Stimulated activated naive CD4-positive, alpha-beta T cell (primary cell): Measurements from ENCODE around the gene MADD.

Source experiments
- DNase-seq, 6 experiments: peaks; one replicate each; lab custom pipeline; 2025; lab: John Stamatoyannopoulos, UW

MADD gene

DNA sequence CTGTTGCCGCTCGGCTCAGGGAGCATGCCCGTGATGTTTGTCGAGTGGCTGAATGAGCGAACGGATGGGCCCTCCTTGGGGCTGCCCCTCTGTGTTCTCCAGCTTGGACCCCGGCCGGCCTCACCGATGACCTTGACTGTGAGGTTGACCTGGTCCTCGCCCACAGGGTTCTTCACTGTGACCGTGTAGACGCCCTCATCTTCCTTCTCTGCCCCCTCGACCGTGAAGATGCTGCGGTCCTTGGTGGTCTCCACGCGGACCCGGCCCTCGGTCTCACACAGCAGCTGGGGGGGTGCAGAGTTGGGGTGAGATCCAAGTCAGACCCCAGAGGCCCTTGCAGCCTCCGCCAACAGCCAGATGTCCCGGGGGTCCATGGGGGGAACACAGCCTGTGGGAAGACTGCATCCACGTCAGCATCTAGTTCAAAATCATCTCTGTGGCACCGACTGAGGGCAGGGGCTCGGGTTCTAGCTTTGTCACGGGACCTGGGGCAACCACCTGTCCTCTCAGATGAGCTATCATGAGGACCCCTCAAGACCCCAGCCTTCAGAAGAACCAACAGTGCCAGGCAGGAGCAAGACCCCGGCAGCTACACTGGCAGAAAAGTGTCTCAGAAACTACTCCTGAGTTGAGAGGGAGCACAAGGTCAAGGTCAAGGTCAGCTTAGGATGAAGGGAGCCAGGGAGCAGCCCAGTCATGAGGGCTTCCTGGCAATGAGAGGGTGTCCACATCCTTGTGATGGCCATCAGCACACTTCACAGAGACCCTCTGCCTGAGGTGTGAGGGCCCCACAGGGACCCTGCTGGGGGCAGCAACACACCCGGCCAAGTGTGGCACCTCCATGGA lies 68.7 kb downstream of the MADD start:
- no peak for DNase-seq

DNA sequence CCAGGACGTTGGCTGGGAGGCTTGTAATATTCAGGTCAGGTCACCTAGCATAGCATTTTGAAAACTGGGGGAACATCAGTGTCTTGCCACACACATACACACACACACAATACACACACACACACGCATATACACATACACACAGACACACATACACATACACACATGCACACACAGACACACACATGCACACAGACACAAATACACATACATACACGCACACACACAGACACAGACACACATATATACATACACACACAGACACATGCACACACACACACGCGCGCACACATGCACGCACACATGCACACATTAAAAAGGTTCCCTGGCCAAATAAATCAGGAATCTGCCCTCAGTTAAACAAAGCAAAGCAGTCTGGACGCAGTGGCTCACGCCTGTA lies 70.1 kb downstream of the MADD start:
- DNase-seq: no peak

DNA sequence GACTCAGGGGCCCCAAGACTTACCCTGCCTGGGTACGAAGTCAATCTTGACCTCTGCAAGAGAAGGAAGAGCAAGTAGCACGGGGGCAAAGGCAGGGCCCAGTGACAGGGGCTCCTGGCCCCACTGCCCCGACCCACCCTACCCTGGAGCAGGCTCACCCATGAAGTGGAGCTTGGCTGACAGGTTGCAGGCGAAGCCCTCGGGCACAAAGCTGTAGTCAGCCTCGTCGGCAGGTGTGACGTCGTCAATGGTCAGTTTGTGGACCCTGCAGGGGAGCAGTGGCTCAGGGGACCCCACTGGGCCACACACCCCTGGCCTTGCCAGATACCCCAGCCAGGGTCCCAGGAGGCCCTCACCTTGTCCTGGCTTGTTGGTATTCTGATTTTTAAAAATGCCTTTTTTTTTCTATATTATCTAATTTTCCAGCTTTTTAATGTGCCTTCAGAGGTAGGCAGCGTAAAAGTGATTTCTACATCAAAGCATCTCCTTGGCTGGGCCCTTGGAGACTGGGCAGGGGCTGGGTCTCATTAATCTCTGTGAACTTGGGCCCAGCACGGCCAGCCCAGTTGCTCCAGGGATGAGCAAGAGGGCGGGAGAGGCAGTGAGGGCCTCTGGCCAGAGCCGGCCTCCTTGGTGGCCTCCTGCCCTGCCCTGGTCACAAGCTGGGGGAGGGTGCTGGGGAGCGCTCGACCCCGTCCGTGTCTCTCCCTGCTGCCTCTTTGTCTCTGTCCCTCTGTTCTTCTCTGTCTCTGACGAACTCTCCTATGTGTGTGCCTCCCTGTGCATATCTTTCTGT lies 71.2 kb downstream of the MADD start:
- DNase-seq: no peak

DNA sequence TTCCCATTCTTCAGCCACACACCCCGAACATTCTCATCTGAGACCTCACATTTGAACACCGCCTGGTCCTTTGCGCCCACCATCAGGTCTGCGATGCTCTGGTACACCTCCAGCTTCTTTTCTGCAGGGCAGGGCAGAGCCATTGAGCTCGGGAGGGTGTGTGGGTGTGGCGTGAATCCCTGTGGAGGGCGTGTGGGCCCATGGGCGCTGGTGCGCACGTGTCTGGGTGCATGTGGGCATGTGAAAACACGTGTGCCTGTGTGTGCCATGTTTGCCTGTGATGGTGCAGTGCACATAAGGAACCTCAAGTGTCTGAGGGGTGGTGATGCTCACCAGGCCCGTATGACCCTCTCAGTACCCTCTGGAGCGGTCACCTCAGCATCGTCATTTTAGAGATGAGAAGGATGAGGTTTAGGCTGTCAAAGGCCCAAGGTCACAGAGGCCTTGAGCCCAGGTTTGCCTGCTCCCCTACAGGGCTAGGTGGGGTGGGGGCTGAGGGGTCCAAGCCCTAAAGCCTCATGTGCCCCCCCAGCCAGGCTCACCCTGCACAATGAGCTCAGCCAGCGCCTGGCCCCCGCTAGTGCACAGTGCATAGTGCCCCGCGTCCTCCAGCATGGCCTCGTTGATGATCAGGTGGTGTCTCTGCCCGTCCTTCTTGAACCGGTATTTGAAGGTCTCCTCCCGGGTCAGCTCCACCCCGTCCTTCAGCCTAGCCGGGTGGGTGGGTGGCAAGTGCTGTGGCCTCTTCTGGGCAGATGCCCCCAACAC lies 72.3 kb downstream of the MADD start:
- DNase-seq: no peak

DNA sequence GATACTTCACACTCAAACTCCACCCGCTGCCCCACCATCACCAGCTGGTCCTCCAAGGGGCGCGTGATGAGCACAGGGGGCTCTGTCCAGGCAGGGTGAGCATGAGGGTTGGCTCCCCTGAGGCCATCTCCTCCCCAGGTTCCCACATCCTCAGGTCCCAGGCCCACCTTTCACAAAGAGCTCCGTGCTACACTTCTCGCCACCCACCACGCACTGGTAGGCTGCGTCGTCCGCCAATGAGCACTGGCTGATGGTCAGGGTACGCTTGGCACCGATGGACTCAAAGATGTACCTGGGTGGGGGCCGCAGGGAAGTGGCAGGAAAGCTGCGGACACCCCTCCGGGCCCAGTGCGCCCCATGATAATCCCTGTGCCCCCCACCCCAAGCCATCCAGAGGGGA lies 72.9 kb downstream of the MADD start:
- DNase-seq: no peak

DNA sequence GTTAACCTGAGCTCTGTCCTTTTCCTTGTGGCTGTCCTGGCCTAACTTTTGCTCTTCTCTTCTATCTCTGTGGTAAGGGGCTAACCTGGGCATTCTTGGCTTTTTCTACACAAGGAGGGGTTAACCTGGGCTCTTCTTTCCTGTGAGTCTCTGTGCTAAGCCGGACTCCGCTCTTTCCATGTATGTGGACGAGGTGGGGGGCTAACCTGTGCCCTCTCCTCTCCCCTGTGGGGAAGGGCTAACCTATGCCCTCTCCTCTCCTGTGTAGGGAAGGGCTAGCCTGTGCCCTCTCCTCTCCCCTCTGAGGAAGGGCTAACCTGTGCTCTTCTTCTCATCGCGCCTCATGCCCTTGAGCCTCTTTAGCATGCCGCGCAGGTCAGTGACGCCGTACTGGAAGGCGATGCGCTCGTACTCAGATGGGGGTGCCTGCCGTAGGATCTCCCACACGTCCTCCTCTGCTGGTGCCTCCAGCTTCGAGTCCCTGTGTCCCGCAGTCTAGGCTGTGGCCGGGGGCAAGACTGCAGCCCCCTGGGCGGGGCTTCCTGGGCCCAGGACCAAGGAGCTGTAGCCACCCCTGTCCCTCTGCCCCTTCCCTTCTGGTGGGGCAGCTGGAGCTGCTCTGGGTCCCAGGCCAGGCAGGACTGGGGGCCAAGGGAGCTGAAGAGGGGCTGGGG lies 76.1 kb downstream of the MADD start:
- no peak for DNase-seq

DNA sequence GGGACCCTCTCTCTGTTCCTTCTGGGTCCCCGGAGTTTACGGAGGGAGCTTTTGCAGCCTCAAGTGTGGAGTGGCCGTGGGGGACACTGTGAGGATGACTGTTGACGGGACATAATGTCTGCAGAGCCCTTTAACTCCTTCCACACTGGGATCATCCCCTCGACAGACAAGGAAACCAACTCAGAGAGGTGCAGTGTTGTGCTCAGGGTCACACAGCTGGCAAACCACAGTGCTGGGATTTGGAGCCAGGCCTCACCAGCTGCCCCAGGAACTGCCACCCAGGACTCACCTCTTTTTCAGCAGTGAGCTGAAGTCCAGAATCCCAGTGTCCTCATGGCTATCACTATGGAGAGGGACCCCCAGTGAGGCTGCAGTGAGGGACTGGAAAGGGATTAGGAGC lies 77.2 kb downstream of the MADD start:
- DNase-seq: no peak

DNA sequence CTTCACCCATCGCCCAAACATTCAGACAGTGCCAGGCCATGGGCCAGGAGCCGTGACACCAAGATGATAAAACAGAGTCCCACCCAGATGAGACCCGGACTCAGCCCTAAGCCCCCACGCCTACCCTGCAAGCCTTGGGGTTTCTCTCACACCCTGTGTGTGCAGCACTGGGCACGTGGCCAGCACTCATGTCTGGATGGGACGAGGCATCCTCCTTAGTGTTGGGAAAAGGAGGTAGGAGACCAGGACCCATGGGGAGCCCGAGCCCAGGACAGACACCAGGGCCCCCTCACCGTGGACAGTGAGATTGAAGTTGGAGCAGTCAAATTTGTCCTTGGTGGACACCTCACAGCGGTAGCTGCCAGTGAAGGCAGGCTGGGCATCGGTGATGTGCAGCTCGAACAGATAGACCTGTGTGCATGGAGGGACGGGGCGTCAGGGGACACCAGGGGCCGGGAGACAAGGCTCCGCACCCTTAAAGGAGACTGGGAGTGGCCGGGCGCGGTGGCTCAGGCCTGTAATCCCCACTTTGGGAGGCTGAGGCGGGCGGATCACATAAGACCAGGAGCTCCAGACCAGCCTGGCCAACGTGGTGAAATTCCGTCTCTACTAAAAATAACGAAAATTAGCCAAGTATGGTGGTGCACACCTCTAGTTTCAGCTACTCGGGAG lies 78.3 kb downstream of the MADD start:
- DNase-seq: no peak

DNA sequence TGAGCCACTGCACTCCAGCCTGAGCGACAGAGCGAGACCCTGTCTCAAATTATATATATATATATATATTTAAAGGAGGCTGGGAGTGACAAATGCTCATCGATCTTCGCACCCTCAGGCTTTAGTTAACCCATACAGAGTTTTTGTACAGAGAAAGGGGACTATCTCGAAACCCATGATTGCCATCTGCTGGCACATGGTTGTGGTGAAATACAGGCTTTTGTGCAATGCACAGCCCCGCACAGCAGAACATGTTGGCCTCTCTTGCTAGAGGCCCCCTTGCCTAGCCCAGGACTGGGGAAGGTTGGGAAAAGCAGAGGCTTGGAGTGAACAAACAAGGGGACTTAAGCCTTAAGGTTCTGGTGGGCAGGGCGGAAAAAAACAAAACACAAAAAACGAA lies 78.9 kb downstream of the MADD start:
- no peak for DNase-seq

DNA sequence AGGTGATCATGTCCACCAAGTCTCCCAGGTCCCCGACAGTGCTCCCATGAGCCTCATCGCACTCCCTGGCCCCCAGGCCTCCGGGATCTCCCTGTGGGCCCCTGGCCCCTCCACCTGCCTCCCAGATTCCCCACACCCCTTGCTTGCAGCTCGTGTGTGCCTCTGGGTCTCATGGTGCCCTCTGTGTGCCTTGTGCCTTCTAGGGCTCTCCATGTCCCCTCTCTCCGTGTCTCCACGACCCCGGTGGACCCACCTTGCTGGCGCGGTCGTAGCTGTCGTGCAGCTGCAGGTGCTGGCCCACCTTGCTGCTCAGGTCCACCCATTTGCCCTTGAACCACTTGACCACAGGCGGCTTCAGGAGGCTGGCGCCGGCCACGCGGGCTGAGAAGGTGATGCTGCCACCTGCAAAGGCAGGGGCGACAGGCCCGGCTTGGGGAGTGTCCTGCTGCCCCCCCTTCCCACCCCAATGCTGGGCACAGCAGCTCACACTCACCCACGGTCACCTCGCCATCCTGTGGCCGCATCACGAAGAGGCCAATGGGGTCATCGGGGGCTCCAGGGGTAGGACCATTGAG lies 79.7 kb downstream of the MADD start:
- no peak for DNase-seq

DNA sequence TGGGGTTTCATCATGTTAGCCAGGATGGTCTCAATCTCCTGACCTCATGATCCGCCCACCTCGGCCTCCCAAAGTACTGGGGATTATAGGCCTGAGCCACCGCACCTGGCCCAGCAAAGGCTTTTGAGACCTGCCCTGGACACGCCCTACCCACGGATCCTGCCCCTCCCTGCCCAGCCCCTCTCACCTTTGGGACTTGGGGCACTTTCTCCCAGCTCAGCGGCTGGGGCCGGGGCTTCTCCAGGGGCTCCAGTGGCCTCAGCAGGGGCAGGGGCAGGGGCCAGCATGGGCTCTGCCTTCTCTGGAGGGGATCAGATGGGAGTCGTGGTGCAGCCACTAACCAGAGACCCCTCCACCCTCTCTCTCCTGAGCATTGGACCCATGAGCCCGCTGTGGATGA lies 80.4 kb downstream of the MADD start:
- DNase-seq: no peak

DNA sequence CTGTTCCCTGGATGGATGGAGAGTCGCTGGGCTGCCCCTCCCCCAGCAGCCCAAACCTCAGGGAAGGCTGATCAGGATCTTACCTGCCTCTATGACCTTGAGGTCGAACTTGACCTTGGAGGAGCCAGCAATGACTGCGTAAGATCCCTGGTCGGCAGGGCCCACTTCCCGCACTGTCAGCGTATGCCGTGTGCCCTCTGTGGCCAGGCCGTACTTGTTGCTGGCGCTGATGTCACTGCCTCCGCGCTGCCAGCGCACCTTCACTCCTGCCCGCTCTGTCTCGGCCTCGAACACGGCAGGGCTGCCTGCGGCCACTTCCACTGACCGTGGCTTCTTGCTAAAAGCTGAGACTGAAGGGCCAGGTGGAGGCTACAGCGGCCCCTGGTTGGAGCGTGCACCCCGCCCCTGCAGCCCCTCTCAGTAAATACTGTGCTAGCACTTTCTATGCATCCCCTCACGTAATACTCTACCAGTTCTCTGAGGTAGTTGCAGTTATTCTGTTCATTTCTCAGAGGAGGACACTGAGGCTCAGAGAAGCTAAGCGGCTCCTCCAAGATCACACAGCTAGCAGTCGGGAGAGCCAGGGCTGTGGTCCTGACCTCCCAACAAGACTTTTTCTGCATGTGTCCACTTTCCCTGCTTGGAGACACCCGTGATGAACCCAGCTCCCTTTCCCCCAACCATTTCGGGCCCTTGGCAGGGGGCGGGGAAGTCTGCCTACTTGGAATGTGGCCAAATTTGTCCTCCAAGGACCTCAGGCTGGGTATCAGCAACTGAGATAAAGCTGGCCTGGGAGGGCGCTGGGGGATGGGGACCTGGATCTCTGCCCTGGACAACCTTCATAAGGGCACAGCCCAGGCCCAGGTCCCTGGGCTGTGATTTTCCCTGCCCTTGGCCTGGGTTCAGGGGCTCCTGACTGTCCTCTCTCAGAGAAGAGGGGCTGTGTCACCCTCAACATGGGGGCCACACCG lies 81.5 kb downstream of the MADD start:
- DNase-seq: no peak

DNA sequence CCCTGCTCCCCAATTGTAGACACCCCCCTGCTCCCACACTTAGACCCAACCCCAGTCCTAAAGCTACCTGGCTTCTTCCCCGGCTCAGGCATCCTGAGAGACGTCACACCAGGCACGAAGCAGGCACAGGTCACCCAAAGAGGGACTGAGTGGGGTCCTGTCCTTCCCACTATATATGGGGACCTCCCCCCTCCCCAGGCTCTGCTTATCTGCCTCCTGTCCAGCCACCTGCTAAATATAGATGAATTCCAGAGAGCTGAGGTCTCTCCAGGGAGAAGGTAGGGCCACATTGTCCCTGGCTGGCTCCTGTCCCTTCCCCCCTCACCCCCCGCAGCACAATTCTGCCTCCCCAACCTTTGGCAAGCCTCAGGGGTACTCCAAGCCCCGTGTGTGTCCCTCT lies 82.6 kb downstream of the MADD start, which contains the start of gene MYBPC3:
TSS of gene MYBPC3 (minus strand) at position 147 of the 400 bp plus-strand sequence. CDS start at position 92, 55 bp downstream.
- no peak for DNase-seq

DNA sequence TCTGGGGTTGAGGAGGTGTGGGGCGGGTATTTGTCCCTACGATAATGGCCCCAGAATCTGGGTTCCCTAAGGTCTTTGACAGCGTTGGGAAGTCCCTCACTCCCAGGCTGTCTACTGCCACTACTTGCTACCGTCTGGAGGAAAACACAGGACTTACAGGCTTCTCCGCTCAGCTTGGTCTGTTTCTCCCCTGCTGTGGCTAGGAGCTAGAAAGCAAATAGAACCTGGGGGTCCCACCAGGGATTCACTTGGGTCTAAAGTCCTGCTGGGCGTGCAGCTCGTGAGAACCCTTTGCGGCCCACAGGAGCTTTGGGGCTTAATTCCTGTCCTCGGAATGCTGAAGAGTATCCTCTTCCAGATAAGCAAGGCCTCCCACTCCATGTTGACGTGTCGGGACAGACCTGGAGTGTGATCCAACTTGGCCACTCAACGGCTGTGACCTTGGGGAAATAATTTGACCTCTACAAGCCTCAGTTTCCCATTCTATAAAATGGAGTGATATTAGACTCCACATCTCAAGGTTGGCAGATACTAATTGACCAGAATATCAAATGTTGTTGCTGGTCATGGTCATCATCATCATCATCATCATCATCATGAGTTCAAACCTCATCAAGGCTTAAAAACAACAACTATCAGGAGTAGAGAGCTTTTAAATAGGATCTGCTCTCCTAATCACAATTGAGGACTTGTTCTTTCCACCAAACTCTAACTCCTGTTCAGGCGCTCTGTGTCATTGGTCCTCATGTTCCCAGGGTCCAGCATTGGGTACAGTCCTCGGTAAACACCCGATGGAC lies 84.2 kb downstream of the MADD start:
- DNase-seq: no peak

DNA sequence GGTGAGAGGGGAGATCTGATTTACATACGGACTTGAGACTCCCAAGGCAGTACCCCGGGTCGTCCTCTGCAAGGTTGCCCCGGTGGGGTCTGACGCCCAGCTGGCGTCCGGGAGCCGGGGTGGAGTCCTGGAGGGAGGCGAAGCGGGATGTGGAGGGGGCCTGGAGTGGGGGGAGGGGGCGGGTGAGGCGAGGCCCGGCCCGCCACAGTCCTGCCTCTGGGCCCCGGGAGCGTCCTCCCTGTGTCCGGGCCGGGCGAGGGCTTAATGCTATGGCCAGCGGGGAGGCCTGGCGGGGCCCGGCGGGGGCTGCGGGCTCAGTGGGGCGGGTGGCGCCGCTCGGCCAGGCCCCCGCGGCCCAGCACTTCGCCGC lies 85.0 kb downstream of the MADD start:
- DNase-seq: no peak

DNA sequence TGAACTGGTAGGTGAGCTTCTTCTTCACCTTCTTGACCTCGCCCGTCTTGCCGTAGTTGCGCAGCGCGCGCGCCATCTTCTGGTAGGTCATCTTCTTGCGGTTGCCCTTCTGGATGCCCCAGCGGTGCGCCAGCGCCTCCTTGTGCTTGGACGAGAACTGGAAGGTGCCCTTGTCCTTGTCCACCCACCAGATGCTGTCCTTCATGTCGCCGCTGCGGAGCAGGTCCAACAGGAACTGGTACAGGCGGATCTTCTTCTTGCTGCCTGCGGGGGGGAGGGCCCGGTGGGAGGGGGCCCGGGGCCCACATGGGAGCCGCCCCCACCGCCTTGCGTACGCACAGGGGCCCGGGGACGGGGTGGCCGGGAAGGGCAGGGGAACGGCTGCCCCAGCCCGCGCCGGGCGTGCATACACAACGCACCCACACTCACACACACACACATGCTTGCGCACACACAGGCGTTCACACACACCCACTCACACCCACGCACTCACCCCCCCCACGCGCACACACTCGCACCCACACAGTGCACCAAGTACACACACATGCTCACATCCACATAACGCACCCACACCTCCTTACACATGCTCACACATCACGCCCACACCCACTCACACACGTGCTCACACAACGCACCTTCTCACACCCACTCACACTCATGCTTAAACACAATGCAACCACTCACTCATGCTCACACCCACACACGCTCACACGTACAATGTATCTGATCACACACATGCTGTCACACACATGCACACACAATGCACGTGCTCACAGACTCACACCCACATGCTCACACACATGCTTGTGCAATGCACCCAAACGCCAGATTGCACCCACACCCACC lies 85.6 kb downstream of the MADD start:
- peak in 1 of 6 experiments; percentile 5 for DNase-seq

DNA sequence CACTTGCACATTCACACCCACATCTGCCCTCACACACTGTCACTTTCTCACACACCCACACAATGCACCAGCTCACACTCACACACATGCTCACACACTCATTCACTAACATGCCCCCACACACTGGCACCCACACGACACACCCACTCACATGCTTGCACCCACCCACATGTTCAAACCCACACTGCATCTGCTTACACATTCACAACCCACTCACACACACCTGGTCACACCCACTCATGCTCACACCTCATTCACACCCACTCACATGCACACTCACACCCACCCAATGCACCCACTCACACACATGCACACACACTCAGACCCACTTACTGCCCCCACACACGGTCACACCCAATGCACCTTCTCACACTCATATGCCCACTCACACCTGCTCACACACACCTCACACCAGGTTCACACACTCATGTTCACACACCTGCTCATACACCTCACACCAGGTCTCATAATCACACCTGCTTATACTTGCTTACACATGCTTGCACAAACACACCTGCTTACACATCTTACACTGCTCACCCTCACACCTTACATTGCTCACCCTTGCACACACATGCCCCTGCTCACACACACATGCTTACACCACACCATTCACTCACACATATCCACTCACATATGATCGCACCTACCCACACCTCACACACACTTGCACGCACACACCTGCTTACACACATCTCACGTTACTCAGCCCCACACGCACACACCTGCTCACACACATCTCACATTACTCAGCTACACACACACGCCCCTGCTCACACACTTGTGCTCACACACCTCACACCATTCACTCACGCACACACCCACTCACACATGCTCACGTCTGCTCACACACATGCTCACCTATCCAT lies 86.4 kb downstream of the MADD start:
- DNase-seq: no peak
